Stimulated activated CD8-positive, alpha-beta memory T cell treated with anti-CD3 and anti-CD28 coated beads, Interleukin-4, amount 100 ng/mL, for 24 hours (primary cell): ENCODE data around the gene MRAS.

Experiments
- DNase-seq: peaks from one replicate; pipeline ENCODE4 v3.0.0-alpha.2; 2020; ENCODE audit warnings: low read depth

MRAS gene

GRCh38 chr3:138347960-138348753, at the start of gene MRAS:
TSS of gene MRAS (plus strand) at chr3:138348579. CDS start at chr3:138372884, 24,305 bp downstream.
- no peak for DNase-seq

- DNase-seq: no peak
Measured at GRCh38 chr3:138300647-138301046, 47.7 kb upstream of the MRAS start.

GRCh38 chr3:138303474-138303873, 44.9 kb upstream of the MRAS start:
- no peak for DNase-seq

GRCh38 chr3:138307899-138308298, 40.5 kb upstream of the MRAS start:
- no peak for DNase-seq

- no peak for DNase-seq
Measured at GRCh38 chr3:138308783-138309182, 39.6 kb upstream of the MRAS start.

GRCh38 chr3:138310494-138310893, 37.9 kb upstream of the MRAS start:
- DNase-seq: no peak

GRCh38 chr3:138314751-138315150, 33.6 kb upstream of the MRAS start:
- no peak for DNase-seq

GRCh38 chr3:138317687-138318086, 30.7 kb upstream of the MRAS start:
- DNase-seq: no peak

- DNase-seq: no peak
Measured at GRCh38 chr3:138323971-138324370, 24.4 kb upstream of the MRAS start.

- DNase-seq: no peak
Measured at GRCh38 chr3:138325990-138326389, 22.4 kb upstream of the MRAS start.

GRCh38 chr3:138326866-138327595, 21.3 kb upstream of the MRAS start:
- DNase-seq: no peak

GRCh38 chr3:138327831-138328230, 20.5 kb upstream of the MRAS start:
- DNase-seq: no peak

- DNase-seq: no peak
Measured at GRCh38 chr3:138328341-138328740, 20.0 kb upstream of the MRAS start.

GRCh38 chr3:138329127-138329983, 19.0 kb upstream of the MRAS start, which contains the start of gene NME9:
TSS of gene NME9 (minus strand) at chr3:138329851. CDS start at chr3:138329335, 516 bp downstream.
- peak; percentile 88 for DNase-seq

- DNase-seq: no peak
Measured at GRCh38 chr3:138329984-138330293, 18.4 kb upstream of the MRAS start.

- DNase-seq: no peak
Measured at GRCh38 chr3:138331143-138331894, 17.1 kb upstream of the MRAS start.

GRCh38 chr3:138332472-138333073, 15.8 kb upstream of the MRAS start:
- DNase-seq: no peak

GRCh38 chr3:138334608-138335007, 13.8 kb upstream of the MRAS start:
- DNase-seq: no peak

GRCh38 chr3:138336454-138336999, 11.9 kb upstream of the MRAS start:
- DNase-seq: no peak

- no peak for DNase-seq
Measured at GRCh38 chr3:138338244-138338643, 10.1 kb upstream of the MRAS start.

- no peak for DNase-seq
Measured at GRCh38 chr3:138338811-138339210, 9.6 kb upstream of the MRAS start.
